Panc1 (cell line): Measurements from ENCODE around the gene KRT6A. TPM values are rescaled to one million over a fixed set of nuclear protein-coding genes. Genes with fewer than 3 reads are reported as not detected.

Experiments
- ATAC-seq: fragments of 200-7000 bp; cut with Tn5 transposase; 2 replicates; pipeline ENCODE4 v1.9.1; 2020; ENCODE audit warnings: mild to moderate bottlenecking, moderate library complexity
- BruUV-seq: library from RNA; stranded (reverse); fragments of 400-500 nt; replicated peaks from 2 replicates; lab custom pipeline; 2021; lab: Mats Ljungman, UMichigan
- CTCF ChIA-PET: fragments of 300-600 bp; sonication (Branson Sonifier 250); formaldehyde crosslinking; loops from one replicate; lab custom pipeline; 2022; ENCODE audit warnings: antibody characterized with exemption; lab: Charles Lee
- POLR2A ChIA-PET: fragments of 300-600 bp; sonication (Branson Sonifier 250); formaldehyde crosslinking; loops from one replicate; lab custom pipeline; 2022; ENCODE audit warnings: antibody characterized with exemption; lab: Charles Lee
- DNase-seq: peaks from one replicate; pipeline ENCODE4 v3.0.0-alpha.2; 2010; ENCODE audit warnings: low read depth, low spot score
- H3K27ac ChIP-seq: 2 replicates; pipeline ENCODE4 v1.5.1; 2011; ENCODE audit warnings: mild to moderate bottlenecking, low read length, inconsistent platforms
- H3K27me3 ChIP-seq: fragments of 200-500 bp; sonication (Bioruptor generic); 2 replicates; pipeline ENCODE4 v1.6.0; 2014; ENCODE audit warnings: low read length, inconsistent platforms; ENCODE audit not compliant: control insufficient read depth, insufficient read depth
- H3K36me3 ChIP-seq: fragments of 200-500 bp; sonication (Bioruptor generic); 2 replicates; pipeline ENCODE4 v1.5.1; 2014; ENCODE audit warnings: inconsistent platforms, mild to moderate bottlenecking, low read length, moderate library complexity; ENCODE audit not compliant: control insufficient read depth, insufficient read depth
- H3K4me1 ChIP-seq: 2 replicates; pipeline ENCODE4 v1.5.1; 2011; ENCODE audit warnings: inconsistent platforms, mild to moderate bottlenecking, low read length, moderate library complexity; ENCODE audit not compliant: control insufficient read depth, insufficient read depth
- H3K4me3 ChIP-seq, 2 experiments: 2 replicates each; pipeline ENCODE4 v1.5.1; 2011 to 2012; ENCODE audit warnings: low read depth in 2 of 2, low read length in 2 of 2, mild to moderate bottlenecking in 2 of 2, inconsistent platforms in 1 of 2, moderate library complexity in 1 of 2
- H3K9me3 ChIP-seq: fragments of 200-500 bp; sonication (Bioruptor generic); 2 replicates; pipeline ENCODE4 v1.5.1; 2014; ENCODE audit warnings: low read depth, mild to moderate bottlenecking, inconsistent platforms, low read length, moderate library complexity; ENCODE audit not compliant: control insufficient read depth, insufficient read depth
- CTCF ChIP-seq: fragments of 450-650 bp; IDR thresholded peaks from 2 replicates; pipeline ENCODE4 v1.5.1; 2017; ENCODE audit warnings: mild to moderate bottlenecking
- POLR2AphosphoS5 ChIP-seq: IDR thresholded peaks from 2 replicates; pipeline ENCODE4 v1.6.1; 2012; ENCODE audit warnings: mild to moderate bottlenecking, low read depth, low read length, moderate library complexity
- REST ChIP-seq, 2 experiments: IDR thresholded peaks; 2 replicates each; pipeline ENCODE4 v1.6.1; 2011 to 2012; ENCODE audit warnings: low read depth in 2 of 2, control low read depth in 1 of 2, low read length in 1 of 2, mild to moderate bottlenecking in 1 of 2, moderate library complexity in 1 of 2; ENCODE audit not compliant: insufficient read depth in 1 of 2
- SIN3A ChIP-seq: IDR thresholded peaks from 2 replicates; pipeline ENCODE4 v1.6.1; 2012; ENCODE audit warnings: low read depth, mild to moderate bottlenecking, low read length, moderate library complexity, borderline replicate concordance; ENCODE audit not compliant: insufficient read depth
- TCF7L2 ChIP-seq: IDR thresholded peaks from 2 replicates; pipeline ENCODE4 v1.6.1; 2011; ENCODE audit warnings: mild to moderate bottlenecking, low read depth, low read length, inconsistent platforms
- in situ Hi-C: cut with HindIII; loops from 2 replicates; pipeline ENCODE4 v1.10.0; 2016; ENCODE audit warnings: low sequenced_read_pairs, low pct_unique_long_range_greater_than_20kb
- intact Hi-C: fragments of 100-400 bp; cut with micrococcal nuclease; formaldehyde crosslinking; loops from one replicate; pipeline ENCODE4 v1.10.0; 2022; ENCODE audit not compliant: unreplicated experiment
- total RNA-seq: library from RNA; stranded (reverse); gene quantifications from one replicate; pipeline ENCODE4 v1.2.1, GENCODE V29; 2021; ENCODE audit not compliant: unreplicated experiment

Gene KRT6A
- total RNA-seq, 1 experiment from 2014 or later = not detected

GRCh38 chr12:52440821-52441319, 52.2 kb downstream of the KRT6A start:
- POLR2A ChIA-PET = no interaction called here
- ATAC-seq (no peak), DNase-seq (no peak)
- intact Hi-C loops (no loop called here), in situ Hi-C loops (no loop called here)
- TF ChIP-seq REST (IDR thresholded peaks at IDR 0.05; ENCODE audit: insufficient read depth in 1 of 2, low read depth in 2 of 2, low read length in 1 of 2) (no peak), TCF7L2 (no peak), SIN3A (no peak), CTCF (no peak), POLR2AphosphoS5 (no peak)
- H3K27me3 ChIP-seq = no peaks in the 10 kb centered on the region
- CTCF ChIA-PET = no interaction called here
- no peaks in the 10 kb centered on the region for H3K36me3 ChIP-seq
- no peaks in the 10 kb centered on the region for H3K9me3 ChIP-seq
- no peak overlapping the region for H3K4me3 ChIP-seq
- H3K4me1 ChIP-seq = no peaks in the 10 kb centered on the region
- BruUV-seq = no TSS peak
- H3K27ac ChIP-seq = no peak overlapping the region

- no peak for DNase-seq
- H3K4me3 ChIP-seq = no peak overlapping the region
- ATAC-seq = no peak
- BruUV-seq = no TSS peak
- CTCF ChIA-PET = no interaction called here
- no peaks in the 10 kb centered on the region for H3K36me3 ChIP-seq
- intact Hi-C loops (no loop called here), in situ Hi-C loops (no loop called here)
- POLR2A ChIA-PET = no interaction called here
- H3K27ac ChIP-seq = no peak overlapping the region
- no peaks in the 10 kb centered on the region for H3K4me1 ChIP-seq
- H3K27me3 ChIP-seq = no peaks in the 10 kb centered on the region
- no peaks in the 10 kb centered on the region for H3K9me3 ChIP-seq
- no peak for TF ChIP-seq CTCF
- no peak for TF ChIP-seq TCF7L2
- TF ChIP-seq SIN3A = no peak
These were observed 53.2 kb downstream of the KRT6A start for GRCh38 chr12:52439845-52440244.
